ENCODE results near the gene PEX5L.
"Not testable (repeated sequence)": the region's sequence is repeated elsewhere in the genome, so short reads cannot be mapped to it uniquely, and the experiment has no call there.

Gene PEX5L

DNA sequence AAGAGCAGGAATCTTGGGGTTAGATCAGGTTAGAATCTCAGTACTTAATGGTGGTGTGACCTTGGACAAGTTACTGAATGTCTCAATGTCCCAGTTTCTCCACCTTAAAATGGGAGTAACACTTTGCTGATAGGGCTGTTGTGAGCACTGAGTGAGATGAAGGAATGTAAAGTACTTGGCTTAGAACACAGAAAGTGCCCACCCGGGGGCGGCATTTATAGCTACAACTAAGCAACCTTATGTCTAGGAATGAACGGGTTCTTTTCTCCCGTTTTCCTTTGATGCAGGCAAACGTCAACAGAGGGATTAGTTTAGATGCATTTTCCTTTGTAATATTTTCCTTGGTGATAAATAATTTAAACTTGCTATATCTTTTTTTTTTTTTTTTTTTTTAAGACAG, 207.3 kb downstream of the PEX5L start:
- DNase-seq = no peak

DNA sequence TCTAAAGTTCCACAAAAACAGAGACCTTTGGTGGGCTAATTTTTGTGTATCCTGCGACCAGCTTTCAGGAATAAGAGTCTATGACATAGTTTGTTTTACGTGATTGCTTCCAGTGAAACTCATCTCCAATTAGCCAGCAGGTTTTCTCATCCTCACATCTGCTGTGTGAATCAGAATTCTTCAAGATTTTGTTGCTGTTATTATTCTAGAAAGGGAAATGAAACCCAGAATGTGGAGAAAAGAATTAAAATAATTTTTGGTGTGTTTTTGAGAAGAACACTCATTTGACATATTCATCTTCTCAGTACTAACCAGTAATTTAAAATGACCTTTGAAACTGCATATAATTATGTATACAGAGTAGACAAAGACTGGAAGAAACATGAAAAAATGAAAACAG, 208.0 kb downstream of the PEX5L start:
- no peak for DNase-seq

DNA sequence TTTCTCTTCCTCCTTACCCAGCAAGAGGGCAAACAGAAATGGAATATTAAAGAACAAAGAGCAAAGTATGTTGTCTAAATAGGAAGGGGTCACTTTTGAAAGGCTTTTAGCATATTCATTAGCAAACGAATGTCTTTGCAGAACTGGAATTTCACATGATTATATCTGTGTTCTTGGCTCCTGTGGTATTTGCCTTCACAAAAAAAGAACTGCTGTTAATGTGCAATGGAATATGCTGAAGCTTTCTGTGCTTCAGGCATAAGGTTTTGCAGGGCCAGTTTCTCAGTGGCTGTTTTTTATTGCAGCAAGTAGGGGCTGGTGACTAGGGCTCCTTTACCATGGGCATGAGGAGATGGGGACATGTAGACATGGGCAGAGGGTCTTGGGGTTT, 210.5 kb downstream of the PEX5L start:
- DNase-seq = no peak

DNA sequence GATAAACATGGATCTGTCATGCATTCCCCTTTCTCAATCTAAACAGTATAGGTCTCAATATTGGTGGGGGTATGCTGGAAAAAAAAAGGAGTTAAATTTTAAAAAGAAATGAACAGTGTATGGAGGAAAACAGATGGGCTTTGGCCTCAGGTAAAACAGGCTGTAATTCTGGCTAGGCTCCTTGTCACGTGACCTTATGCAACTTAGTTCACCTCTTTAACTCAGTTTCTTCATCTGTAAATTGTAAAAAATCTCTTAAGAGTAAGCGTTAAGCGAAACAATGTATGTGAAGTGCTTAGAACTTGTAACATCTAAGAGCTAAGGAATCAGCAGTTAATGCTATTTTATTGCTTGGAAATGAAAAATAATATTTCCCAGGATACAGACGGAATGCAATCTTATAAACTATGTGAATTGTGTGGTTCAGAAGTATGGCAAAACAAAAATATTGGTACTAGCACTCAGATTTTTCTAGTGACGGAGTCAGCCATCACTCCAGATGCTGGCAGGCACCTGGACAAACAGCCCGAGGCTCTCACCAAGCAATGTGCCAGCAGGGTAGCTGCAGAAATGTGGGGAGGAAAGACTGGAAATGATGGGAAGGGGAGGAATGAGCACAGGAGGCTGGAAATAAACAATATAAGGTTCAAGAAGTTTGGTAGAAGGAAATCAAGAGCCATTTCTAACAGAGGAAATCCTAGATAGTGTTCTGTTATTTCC, 211.1 kb downstream of the PEX5L start:
- DNase-seq = no peak

DNA sequence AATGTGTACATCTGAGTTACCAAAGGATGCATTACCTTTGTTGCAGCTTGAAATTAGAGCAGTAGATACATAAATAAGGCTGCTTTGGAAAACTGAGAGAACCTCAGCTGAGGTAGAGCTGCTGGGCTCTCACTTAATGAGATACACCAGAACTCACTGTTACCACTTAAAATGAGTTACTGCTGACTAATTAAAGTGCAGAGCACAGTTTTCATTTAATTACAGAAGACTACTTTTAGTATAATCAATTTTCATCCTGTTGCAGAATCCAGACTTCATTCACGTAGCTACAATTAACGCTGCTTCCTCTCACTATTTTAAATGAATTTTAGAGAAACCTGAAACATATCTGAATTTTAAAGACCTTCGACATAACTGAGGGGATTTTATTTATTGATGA, 214.4 kb downstream of the PEX5L start:
- no peak for DNase-seq

DNA sequence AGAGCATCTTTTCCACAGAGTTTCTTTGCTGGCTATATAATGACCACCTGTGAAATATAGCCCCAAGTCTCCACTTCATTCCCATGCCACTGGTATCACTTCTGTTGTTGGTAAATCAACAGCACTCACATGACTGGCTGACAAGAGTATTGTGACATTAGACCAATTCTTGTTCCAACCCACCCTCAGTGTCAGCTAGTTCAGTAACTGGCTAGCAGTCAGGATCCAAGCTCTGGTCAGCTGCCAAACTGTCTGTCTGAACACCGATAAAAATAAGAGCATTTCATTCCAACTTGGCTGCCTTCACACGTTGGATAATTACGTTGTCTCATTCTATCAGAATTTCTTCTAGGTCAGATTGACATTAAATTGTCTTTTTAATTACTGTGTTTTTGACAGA, 217.4 kb downstream of the PEX5L start:
- no peak for DNase-seq

DNA sequence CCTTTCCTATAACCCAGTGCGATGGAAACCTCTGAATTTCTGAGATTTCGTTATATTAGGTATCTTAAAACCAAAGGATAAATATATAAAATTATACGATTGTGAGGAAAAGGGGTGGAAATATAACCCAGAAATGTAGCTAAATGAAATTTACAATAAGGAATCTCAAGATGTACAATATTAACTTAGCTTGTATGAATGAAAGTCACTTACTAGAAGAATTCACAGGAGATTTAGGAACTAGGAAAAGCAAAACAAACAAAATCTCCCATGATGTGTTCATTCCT, 224.7 kb downstream of the PEX5L start:
- DNase-seq = no peak

DNA sequence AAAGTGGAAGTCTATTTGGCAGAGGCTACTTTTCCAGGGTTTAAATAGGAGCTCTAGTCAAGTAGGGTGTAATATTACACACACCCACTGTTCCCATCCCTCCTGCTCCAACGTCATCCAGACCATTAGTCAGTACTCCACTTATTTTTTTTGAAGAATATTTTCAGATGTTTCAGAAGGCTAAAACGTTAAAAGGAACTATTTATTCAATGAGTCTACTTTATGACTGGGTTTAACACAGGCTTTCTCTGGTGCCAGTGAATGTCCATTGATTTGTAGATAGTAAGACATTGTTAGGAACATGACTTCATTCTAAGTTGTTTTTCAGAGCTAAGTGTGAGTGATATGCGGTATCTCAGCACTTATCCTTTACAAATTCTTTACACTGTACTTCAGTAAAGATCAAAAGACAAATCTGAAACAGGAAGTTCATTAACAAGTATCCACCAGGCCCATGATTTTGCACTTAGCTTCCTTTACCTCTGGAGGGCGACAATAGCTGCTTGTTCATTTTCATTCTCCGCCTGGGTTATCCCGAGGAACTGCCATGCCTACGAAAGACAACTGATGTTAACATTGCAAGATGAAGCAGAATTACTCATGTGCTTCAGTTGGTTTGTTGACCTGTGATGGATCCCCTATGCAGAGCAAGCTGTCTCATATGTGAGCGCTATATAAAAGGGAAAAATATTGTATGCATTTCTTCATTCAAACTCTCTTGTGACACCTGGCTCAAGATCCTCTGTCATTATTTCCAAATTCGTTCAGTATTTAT, 225.2 kb downstream of the PEX5L start:
- DNase-seq = no peak

DNA sequence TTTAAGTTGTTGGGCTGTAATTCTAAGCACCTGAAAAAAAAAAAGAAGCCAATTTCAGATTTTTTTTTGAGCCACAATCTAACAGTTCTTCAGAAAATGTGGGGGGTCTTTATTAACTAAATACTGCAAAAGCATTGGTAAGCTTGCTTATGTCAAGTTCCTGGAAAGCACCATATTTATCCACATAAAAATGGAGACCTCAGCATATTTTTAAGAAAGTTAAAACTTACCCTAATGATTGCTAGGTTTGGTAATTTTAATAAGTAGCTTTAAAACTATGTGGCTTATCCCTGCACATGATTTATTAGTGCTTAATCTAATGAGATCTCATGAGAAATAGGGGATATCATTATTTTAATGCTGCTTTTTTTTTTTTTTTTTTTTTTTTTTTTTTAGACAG, 227.1 kb downstream of the PEX5L start:
- DNase-seq = no peak

DNA sequence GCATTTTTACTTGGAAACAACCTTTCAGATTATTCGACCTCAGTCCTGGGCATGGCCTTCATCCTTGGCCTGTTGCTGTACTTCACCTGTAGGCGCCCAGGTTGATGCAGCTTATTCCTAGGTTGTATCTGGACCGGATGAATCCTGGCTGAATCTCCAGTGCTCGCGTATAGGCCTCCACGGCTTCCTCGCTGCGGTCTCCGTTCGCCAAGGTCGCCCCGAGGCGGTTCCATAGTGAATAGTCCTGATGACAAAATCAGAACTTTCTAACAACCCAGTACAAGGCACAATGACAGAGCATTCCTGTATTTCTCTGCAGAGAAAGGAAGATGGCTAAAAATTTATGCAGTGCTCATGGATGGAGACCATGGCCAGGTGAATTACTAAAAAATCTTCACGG, 229.1 kb downstream of the PEX5L start:
- DNase-seq = no peak

DNA sequence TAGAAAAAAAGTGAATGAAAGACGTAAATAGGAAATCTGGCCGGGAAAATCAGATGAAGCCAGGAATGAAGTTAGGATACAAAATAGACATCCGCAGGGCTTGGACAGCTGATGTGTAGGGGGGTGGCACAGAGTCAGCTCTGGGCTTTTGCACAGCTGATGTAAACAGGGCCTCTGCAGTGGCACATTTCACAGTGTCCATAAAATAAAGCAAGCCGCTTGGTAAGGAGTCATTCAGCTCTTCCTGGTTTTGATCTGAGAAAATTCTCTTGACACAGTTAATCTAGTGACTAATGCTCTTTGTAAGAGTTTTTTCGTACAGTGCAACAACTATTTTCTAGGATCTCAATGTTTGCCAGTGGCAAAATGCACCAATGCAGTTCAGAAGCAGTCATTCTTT, 230.6 kb downstream of the PEX5L start:
- DNase-seq = no peak

DNA sequence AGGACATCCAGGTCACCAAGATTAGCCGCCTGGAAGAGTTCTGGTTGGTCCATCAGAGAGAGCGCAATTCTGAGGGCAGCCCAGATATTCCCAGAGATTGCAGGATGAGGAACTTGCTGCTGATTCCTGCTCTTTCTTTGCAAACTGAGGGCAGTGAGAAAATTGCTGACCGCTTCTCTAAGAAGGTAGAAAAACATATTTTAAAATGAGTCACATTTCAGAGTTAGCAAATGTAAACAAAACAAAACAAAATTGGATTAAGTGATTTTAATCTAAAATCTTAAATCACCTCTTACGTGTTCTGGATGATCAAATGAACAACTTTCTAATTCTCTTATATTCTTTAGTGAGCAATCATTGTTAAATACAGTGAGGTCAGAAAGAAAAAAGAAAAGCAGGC, 234.9 kb downstream of the PEX5L start:
- DNase-seq = no peak

DNA sequence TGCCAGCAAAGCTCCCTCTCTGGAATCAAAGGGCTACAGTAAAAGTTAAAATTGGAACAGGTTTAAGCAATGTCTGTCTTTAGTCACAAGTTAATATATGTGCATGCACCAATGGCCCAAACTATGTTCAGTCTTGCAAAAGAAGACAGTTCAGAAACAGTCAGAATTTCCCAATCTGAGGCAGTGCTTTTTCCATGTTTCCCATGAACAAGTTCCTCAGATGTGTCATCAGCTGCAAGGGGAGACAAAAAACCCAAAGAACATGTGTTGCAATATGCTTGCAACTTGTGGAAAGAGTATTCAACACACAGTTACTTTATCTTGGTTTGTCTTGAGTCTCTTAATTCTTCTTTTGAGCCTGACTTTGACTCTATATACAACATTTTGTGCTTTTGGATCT, 235.5 kb downstream of the PEX5L start:
- no peak for DNase-seq

DNA sequence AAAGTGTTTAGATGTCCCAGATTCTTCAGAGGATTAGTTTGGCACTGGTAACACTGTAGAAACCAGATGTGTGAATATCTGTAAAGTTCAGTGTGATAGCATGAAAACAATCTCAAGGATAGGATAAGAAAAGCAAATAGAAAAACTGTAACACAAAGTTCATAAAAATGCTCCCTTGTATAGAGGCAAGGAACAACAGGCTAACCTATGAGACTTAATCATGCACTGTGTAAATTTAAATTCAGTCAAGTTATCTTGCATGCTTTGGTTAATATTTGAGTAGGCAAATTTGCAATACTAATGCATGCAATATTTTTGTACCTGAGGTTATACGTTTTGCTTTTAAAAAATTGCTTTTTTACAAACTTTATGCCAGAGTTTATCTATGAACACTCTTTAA, 239.5 kb downstream of the PEX5L start:
- no peak for DNase-seq

DNA sequence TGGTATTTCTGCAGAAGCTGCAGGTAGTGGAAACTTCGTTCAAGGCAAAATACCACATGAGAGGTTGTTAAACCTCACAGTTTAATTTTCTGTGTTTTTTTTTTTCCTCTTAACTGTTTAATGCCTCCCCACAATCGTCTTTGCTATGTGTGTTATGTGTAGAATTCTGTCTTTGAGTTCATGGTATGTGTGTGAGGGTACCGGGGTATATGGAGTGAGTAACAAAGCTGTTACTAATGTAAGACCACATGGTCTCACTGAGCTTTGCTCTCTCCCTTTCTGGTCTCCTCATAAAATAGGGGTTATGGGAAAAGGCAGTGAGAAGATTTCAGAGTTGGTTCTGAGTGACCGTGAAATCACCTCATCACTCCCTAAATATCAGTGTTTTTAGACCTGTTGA, 240.3 kb downstream of the PEX5L start:
- DNase-seq = no peak

DNA sequence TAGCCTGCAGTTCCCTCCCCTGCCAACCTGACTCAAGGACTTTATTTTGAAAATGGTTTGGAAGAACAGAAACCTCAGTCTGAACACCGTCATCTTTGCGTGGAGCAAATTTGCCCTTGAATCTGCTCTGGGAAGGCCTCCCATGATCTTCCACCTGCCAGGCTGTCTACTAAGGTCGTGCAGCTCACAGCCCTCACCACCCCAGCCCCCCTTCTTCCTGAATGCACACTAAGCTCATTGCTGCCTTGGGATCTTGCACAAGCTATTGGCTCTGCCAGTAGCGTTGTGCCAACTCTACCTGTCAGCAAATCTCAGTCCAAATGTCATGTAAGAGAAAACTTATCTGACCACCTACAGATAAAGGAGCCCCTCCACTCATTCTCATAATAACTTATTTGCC, 242.4 kb downstream of the PEX5L start:
- DNase-seq = no peak

DNA sequence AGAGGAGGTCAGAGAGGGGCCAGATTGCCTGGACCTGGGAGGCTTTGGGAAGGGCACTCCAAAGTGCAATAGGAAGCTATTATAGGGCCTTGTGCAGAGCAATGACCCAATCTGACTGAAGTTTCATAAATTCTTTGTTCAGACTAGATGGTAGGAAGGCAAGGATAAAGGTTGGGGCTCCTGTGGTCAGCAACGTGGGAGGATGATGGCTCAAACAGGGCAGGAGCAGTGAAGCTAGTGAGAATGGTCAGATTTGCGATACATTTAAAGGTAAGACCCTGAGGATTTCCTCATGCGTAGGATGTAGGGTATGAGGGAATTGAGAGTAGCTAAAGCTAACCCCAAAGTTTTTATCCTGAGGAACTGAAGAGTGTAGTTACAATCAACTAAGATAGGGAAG, 244.9 kb downstream of the PEX5L start:
- no peak for DNase-seq

DNA sequence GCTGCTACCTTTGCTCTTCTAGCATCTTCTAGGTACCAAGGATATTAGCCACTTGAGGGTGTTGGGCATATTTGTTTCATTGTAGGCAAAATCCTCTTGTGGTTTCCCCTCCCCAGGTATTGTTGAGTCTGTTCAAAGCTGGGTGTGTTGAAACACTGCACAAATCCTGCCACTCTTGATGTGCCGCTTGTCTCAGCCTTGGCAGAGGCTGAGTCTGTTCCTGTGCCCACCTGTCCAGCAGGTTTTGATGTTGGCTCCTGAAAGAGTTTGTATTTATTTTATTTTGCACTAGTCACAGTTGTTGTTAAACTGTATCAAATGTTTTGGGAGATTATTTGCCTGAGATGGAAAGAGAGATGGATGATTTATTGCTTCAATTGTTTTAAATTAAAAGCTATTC, 247.7 kb downstream of the PEX5L start:
- no peak for DNase-seq

DNA sequence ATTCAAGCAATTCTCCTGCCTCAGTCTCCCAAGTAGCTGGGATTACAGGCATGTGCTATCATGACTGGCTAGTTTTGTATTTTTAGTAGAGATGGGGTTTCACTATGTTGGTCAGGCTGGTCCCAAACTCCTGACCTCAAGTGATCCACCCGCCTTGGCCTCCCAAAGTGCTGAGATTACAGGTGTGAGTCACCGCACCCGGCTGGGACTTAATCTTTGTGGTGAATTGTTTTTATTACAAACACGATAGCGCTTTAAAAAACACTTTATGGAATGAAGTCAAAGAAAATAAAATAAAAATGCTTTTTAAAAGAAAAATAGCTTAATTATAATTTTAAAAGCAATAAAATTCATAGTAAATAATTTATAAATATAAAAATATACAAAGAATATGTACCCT, 253.9 kb downstream of the PEX5L start:
- not testable (repeated sequence) for DNase-seq

DNA sequence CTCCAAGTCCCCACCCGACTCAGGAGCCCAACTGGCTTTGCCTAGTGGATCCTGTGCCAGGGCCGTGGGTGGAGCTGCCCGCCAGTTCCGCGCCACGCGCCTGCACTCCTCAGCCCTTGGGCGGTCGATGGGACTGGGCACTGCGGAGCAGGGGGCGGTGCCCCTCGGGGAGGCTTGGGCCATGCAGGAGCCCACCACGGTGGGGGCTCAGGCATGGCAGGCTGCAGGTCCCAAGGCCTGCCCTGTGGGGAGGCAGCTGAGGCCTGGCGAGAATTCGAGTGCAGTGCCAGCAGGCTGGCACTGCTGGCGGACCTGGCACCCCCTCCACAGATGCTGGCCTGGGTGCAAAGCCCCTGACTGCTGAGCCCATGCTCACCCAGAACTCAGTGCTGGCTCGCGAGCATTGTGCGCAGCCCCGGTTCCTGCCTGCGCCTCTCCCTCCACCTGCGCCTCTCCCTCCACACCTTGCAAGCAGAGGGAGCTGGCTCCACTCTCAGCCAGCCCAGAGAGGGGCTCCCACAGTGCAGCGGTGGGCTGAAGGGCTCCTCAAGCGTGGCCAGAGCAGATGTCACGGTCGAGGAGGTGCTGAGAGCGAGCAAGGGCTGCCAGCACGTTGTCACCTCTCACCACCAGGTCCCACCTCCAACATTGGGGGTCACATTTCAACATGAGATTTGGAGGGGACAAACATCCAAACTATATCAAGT, 261.2 kb downstream of the PEX5L start:
- DNase-seq = no peak

DNA sequence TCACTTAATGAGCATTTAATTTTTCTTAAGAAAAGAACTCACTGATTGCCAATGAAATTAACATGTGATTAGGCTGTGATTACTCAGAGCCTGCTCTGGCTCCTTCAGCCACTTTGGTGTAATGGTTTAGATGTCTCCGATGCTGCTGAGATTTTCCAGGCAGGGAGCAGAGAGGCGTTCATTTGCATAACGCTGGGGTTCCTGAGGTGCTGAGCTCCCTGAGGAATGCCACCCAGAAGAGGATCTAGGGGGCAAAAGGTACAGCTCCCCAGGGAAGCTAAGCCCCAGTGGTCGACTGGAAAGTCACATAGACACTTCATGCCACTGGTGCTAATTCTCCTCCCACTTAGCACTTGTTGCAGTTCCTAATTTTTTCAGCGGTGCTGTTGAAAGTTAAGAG, 264.4 kb downstream of the PEX5L start:
- no peak for DNase-seq

DNA sequence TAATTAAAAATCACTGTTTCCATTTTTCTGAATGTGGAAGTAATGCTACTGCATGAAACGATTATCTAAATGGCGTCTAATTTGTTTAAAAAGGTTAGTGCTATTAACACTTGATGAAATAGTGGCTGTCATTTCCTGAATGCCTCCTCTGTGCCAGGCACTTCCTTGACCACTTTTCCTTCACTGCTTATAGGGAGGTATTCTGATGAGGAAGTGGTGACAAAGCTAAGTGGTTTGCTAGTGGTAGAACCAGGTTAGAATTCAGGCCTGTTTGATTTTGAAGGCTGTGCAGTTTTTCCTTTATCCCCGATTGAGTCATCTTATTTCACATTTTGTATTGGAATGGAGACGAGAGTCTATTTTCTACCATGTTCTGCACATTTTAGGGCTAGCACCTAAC, 264.9 kb downstream of the PEX5L start:
- no peak for DNase-seq

DNA sequence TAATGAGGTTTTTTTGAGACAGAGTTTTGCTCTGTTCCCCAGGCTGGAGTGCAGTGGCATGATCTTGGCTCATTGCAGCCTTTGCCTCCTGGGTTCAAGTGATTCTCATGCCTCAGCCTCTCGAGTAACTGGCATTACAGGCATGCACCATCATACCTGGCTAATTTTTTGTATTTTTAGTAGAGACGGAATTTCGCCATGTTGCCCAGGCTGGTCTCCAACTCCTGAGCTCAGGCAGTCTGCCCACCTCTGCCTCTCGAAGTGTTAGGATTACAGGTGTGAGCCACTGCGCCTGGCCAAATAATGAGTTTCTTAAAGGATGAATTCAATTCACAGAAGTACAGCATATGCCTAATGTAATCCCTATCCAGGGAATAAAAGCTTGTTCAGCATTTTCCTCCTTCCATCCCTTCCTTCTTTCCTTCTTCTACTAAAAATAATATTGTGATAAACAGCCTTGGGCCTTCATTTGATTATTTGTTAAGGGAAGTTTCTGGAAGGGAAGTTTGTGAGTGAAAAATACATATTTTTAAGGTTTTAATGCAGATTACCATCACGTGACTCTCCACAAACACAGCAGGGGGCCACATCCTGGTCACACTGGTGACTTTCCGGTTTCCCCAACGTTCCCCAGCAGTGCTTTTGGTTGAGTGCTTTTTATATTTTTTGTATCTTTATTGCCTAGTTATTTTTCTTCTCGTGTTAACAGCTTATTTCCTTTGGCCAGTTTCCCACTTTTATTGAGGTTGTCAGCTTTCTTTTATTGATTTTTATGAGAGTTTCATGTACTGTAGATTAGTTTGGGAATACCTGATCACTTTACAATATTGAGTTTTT, 267.1 kb downstream of the PEX5L start:
- DNase-seq = no peak

DNA sequence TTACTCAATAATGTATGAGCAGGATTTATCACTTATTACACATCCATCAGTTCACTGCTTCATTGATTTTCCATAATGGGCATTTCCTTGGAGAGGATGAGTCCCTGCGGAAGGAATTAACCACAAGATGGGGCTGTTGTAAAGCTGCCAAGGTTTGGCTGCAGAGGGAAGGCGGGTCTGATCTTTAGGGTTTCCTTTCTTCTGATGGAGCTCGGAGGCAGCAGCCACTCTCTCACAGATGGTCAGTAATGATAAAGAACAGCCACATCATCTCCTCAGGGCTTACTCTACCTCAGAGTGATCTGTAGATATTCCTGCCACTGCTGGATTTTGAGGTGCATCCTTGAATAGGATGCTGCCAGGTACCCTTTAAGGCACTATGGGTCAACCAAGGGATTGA, 268.7 kb downstream of the PEX5L start:
- no peak for DNase-seq

Data from stimulated activated naive CD4-positive, alpha-beta T cell (primary cell).